ENCODE results near the gene EID3. TPM values are rescaled to one million over a fixed set of nuclear protein-coding genes. Genes with fewer than 3 reads are reported as not detected.
A peak's percentile ranks its signal among the peaks of the same experiment; 100 is the strongest.

The EID3 gene
- total RNA-seq, 1 experiment from 2014 or later, result 3.2 TPM

GRCh38 chr12:104282109-104282508, 21.4 kb upstream of the EID3 start:
- Histone ChIP-seq H3K4me1 (peaks cover 14% of the 10 kb centered on the region), H3K27me3 (replicated peaks; ENCODE audit: control insufficient read depth, insufficient read depth, low read length) (no peaks in the 10 kb centered on the region), H3K36me3 (ENCODE audit: control insufficient read depth, insufficient read depth, low read length) (no peaks in the 10 kb centered on the region), H3K9me3 (no peaks in the 10 kb centered on the region), H3K4me3 (ENCODE audit: low read depth, low read length) (no peak overlapping the region)
- no TSS peak for BruUV-seq (replicated peaks)
- intact Hi-C loops (cut with micrococcal nuclease; ENCODE audit: unreplicated experiment), result no loop called here
- H3K27ac Mint-ChIP-seq (ENCODE audit: unreplicated experiment), result no peak overlapping the region
- H3K4me1 Mint-ChIP-seq (ENCODE audit: low read depth, unreplicated experiment), result peaks cover 16% of the 10 kb centered on the region
- no peak for DNase-seq
- H3K4me3 Mint-ChIP-seq (ENCODE audit: unreplicated experiment), result no peak overlapping the region
- ChIA-PET CTCF (no interaction called here), POLR2A (no interaction called here)
- no peak for TF ChIP-seq CTCF (IDR thresholded peaks at IDR 0.05; ENCODE audit: insufficient read depth in 1 of 2, low read depth in 1 of 2, low read length in 1 of 2, severe bottlenecking in 1 of 2, unreplicated experiment in 1 of 2)
- H3K9me3 Mint-ChIP-seq (ENCODE audit: unreplicated experiment), result no peaks in the 10 kb centered on the region
- H3K36me3 Mint-ChIP-seq (ENCODE audit: insufficient read depth, unreplicated experiment), result peaks cover 7% of the 10 kb centered on the region
- no peaks in the 10 kb centered on the region for H3K27me3 Mint-ChIP-seq (ENCODE audit: insufficient read depth, unreplicated experiment)

GRCh38 chr12:104285740-104286515, 17.6 kb upstream of the EID3 start:
- no peak for TF ChIP-seq CTCF (IDR thresholded peaks at IDR 0.05; ENCODE audit: insufficient read depth in 1 of 2, low read depth in 1 of 2, low read length in 1 of 2, severe bottlenecking in 1 of 2, unreplicated experiment in 1 of 2)
- intact Hi-C loops (cut with micrococcal nuclease; ENCODE audit: unreplicated experiment), result loop anchor here (5.0 kb wide), 1 partner anchor 69 kb away; the partner anchor contains the start of gene TXNRD1
- Mint-ChIP-seq H3K4me1 (ENCODE audit: low read depth, unreplicated experiment) (peaks cover 14% of the 10 kb centered on the region), H3K4me3 (ENCODE audit: unreplicated experiment) (peak overlapping the region; percentile 95), H3K36me3 (ENCODE audit: insufficient read depth, unreplicated experiment) (peaks cover 21% of the 10 kb centered on the region), H3K9me3 (ENCODE audit: unreplicated experiment) (no peaks in the 10 kb centered on the region), H3K27ac (ENCODE audit: unreplicated experiment) (peak overlapping the region; percentile 99), H3K27me3 (ENCODE audit: insufficient read depth, unreplicated experiment) (no peaks in the 10 kb centered on the region)
- Histone ChIP-seq H3K4me3 (ENCODE audit: low read depth, low read length) (no peak overlapping the region; the same call in 1 of the 2 replicates), H3K36me3 (ENCODE audit: control insufficient read depth, insufficient read depth, low read length) (no peaks in the 10 kb centered on the region), H3K4me1 (peaks cover 11% of the 10 kb centered on the region), H3K9me3 (no peaks in the 10 kb centered on the region), H3K27me3 (replicated peaks; ENCODE audit: control insufficient read depth, insufficient read depth, low read length) (no peaks in the 10 kb centered on the region)
- TSS peak; percentile 78 for BruUV-seq (replicated peaks)
- DNase-seq, result no peak
- CTCF ChIA-PET, result interaction anchor here (0.8 to 1.0 kb wide), 2 partner anchors 10 to 96 kb away, joined by 3 to 4 read pairs; no protein-coding TSS in a partner anchor
- POLR2A ChIA-PET, result interaction anchor here (0.6 to 3.4 kb wide), 4 partner anchors 9 to 356 kb away, joined by 3 to 33 read pairs (median 12); partner anchors contain the start of genes HSP90B1 and NFYB

- DNase-seq, result peak; percentile 92 to 94
- Mint-ChIP-seq H3K27me3 (ENCODE audit: insufficient read depth, unreplicated experiment) (no peaks in the 10 kb centered on the region), H3K4me1 (ENCODE audit: low read depth, unreplicated experiment) (peaks cover 11% of the 10 kb centered on the region), H3K36me3 (ENCODE audit: insufficient read depth, unreplicated experiment) (peaks cover 27% of the 10 kb centered on the region), H3K9me3 (ENCODE audit: unreplicated experiment) (no peaks in the 10 kb centered on the region), H3K27ac (ENCODE audit: unreplicated experiment) (peak overlapping the region; percentile 99), H3K4me3 (ENCODE audit: unreplicated experiment) (peak overlapping the region; percentile 95)
- no peaks in the 10 kb centered on the region for H3K36me3 ChIP-seq (ENCODE audit: control insufficient read depth, insufficient read depth, low read length)
- H3K4me1 ChIP-seq, result peaks cover 11% of the 10 kb centered on the region
- no peaks in the 10 kb centered on the region for H3K9me3 ChIP-seq
- CTCF ChIA-PET, result interaction anchor here (0.8 to 1.0 kb wide), 2 partner anchors 9 to 95 kb away, joined by 3 to 4 read pairs; no protein-coding TSS in a partner anchor
- intact Hi-C loops (cut with micrococcal nuclease; ENCODE audit: unreplicated experiment), result loop anchor here (5.0 kb wide), 1 partner anchor 69 kb away; the partner anchor contains the start of gene TXNRD1
- no peaks in the 10 kb centered on the region for H3K27me3 ChIP-seq (replicated peaks; ENCODE audit: control insufficient read depth, insufficient read depth, low read length)
- no peak for TF ChIP-seq CTCF (IDR thresholded peaks at IDR 0.05; ENCODE audit: insufficient read depth in 1 of 2, low read depth in 1 of 2, low read length in 1 of 2, severe bottlenecking in 1 of 2, unreplicated experiment in 1 of 2)
- POLR2A ChIA-PET, result interaction anchor here (0.6 to 3.4 kb wide), 8 partner anchors 10 to 1206 kb away, joined by 3 to 33 read pairs (median 4); partner anchors contain the start of genes HSP90B1, NFYB and TDG
- peak overlapping the region; percentile 84 for H3K4me3 ChIP-seq (ENCODE audit: low read depth, low read length)
- BruUV-seq (replicated peaks), result TSS peak; percentile 63
Observed at GRCh38 chr12:104286516-104287482, 16.7 kb upstream of the EID3 start.

Measured in Caco-2 (cell line).